Measurements from ENCODE around the gene FBXO46. TPM values are rescaled to one million over a fixed set of nuclear protein-coding genes. Genes with fewer than 3 reads are reported as not detected.
A peak's percentile ranks its signal among the peaks of the same experiment; 100 is the strongest.

FBXO46 gene
- total and polyA plus RNA-seq, 12 donors, result 5.2 to 13.5 (median 9.1) TPM

- no peak for TF ChIP-seq CTCF (IDR thresholded peaks at IDR 0.05)
- ATAC-seq (no peak), DNase-seq (no peak)
- H3K27me3 ChIP-seq, result no peaks in the 10 kb centered on the region
- 74% methylated on average over 10 of the region's 10 CpGs for WGBS, 2 donors
- H3K9me3 ChIP-seq, result no peaks in the 10 kb centered on the region
- peaks cover 0 to 36% (median 15%) of the 10 kb centered on the region in 9 donors for H3K36me3 ChIP-seq
- no peak overlapping the region for H3K4me3 ChIP-seq
- intact Hi-C loops (cut with DNase I), result no loop called here
- peak overlapping the region in 1 of 10 donors; percentile 15 for H3K27ac ChIP-seq
- peaks cover 0 to 11% (median 0%) of the 10 kb centered on the region in 9 donors for H3K4me1 ChIP-seq
Observed at GRCh38 chr19:45710356-45711130, 20.2 kb downstream of the FBXO46 start.

- Histone ChIP-seq H3K36me3 (peaks cover 0 to 40% (median 5%) of the 10 kb centered on the region in 9 donors), H3K9me3 (no peaks in the 10 kb centered on the region), H3K4me3 (no peak overlapping the region), H3K27me3 (no peaks in the 10 kb centered on the region), H3K4me1 (peaks cover 0 to 9% (median 0%) of the 10 kb centered on the region in 9 donors), H3K27ac (no peak overlapping the region)
- WGBS, 2 donors, result 91 to 96% methylated on average over 12 of the region's 12 CpGs
- ATAC-seq (no peak), DNase-seq (no peak)
- no peak for TF ChIP-seq CTCF (IDR thresholded peaks at IDR 0.05)
- intact Hi-C loops (cut with DNase I), result no loop called here
Observed at GRCh38 chr19:45705710-45706415, 24.8 kb downstream of the FBXO46 start.

- no peak overlapping the region for H3K4me3 ChIP-seq
- intact Hi-C loops (cut with DNase I), result no loop called here
- H3K27me3 ChIP-seq, result no peaks in the 10 kb centered on the region
- peaks cover 0 to 35% (median 5%) of the 10 kb centered on the region in 9 donors for H3K36me3 ChIP-seq
- DNase-seq (no peak), ATAC-seq (no peak)
- WGBS, 2 donors, result 91 to 93% methylated on average over 9 of the region's 9 CpGs
- TF ChIP-seq CTCF (IDR thresholded peaks at IDR 0.05), result no peak
- no peak overlapping the region for H3K27ac ChIP-seq
- H3K4me1 ChIP-seq, result peaks cover 0 to 9% (median 0%) of the 10 kb centered on the region in 9 donors
- H3K9me3 ChIP-seq, result no peaks in the 10 kb centered on the region
Observed at GRCh38 chr19:45705115-45705514, 25.6 kb downstream of the FBXO46 start.

GRCh38 chr19:45701676-45702075, 29.0 kb downstream of the FBXO46 start:
- Histone ChIP-seq H3K27me3 (no peaks in the 10 kb centered on the region), H3K4me1 (peaks cover 0 to 2% (median 0%) of the 10 kb centered on the region in 9 donors), H3K9me3 (no peaks in the 10 kb centered on the region), H3K27ac (no peak overlapping the region), H3K36me3 (peaks cover 0 to 37% (median 5%) of the 10 kb centered on the region in 9 donors), H3K4me3 (no peak overlapping the region)
- no peak for TF ChIP-seq CTCF (IDR thresholded peaks at IDR 0.05)
- DNase-seq (no peak), ATAC-seq (no peak)
- WGBS, 2 donors, result 62 to 65% methylated on average over 7 of the region's 7 CpGs
- intact Hi-C loops (cut with DNase I), result no loop called here

Data from heart right ventricle (tissue), 16 donors.